ENCODE results near the gene DGKH. TPM values are rescaled to one million over a fixed set of nuclear protein-coding genes. Genes with fewer than 3 reads are reported as not detected.

DGKH gene
- total RNA-seq, 1 donor from 2014 or later = 17.9 TPM

- Histone ChIP-seq H3K4me3 (ENCODE audit: low read depth, low read length) (no peak overlapping the region), H3K27me3 (ENCODE audit: control insufficient read depth, insufficient read depth, low read length) (no peaks in the 10 kb centered on the region), H3K36me3 (ENCODE audit: control insufficient read depth, insufficient read depth, low read length) (no peaks in the 10 kb centered on the region)
- no peak for TF ChIP-seq CTCF (IDR thresholded peaks at IDR 0.05; ENCODE audit: insufficient read depth, low read length, poor library complexity, severe bottlenecking)
- no peak for DNase-seq (ENCODE audit: low read depth)
Observed at GRCh38 chr13:42123600-42123999, 75.2 kb downstream of the DGKH start.

GRCh38 chr13:42125046-42125445 is 76.6 kb downstream of the DGKH start:
- H3K4me3 ChIP-seq (ENCODE audit: low read depth, low read length) = no peak overlapping the region
- peaks cover 2% of the 10 kb centered on the region for H3K36me3 ChIP-seq (ENCODE audit: control insufficient read depth, insufficient read depth, low read length)
- no peak for TF ChIP-seq CTCF (IDR thresholded peaks at IDR 0.05; ENCODE audit: insufficient read depth, low read length, poor library complexity, severe bottlenecking)
- H3K27me3 ChIP-seq (ENCODE audit: control insufficient read depth, insufficient read depth, low read length) = no peaks in the 10 kb centered on the region
- DNase-seq (ENCODE audit: low read depth) = no peak

DNA sequence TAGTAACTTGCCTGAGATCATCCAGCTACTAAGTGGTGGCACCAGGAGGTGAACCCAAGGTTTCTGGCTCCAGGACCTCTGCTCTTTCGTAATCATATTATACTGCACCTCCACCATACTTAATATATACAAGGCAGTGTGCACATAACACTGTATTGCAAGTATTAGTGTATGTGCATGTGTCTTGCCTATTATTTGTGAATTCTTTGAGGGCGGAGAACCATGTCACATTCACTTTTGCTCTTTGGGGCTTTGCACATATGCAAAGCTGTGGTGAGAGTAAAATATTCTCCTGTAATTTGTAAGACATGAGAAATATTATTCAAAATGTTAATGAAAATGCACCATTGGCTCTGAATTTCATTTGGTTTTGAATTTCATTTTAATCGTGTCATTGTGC is 78.6 kb downstream of the DGKH start:
- no peak for TF ChIP-seq CTCF (IDR thresholded peaks at IDR 0.05; ENCODE audit: insufficient read depth, low read length, poor library complexity, severe bottlenecking)
- DNase-seq (ENCODE audit: low read depth) = no peak
- peaks cover 2% of the 10 kb centered on the region for H3K36me3 ChIP-seq (ENCODE audit: control insufficient read depth, insufficient read depth, low read length)
- no peak overlapping the region for H3K4me3 ChIP-seq (ENCODE audit: low read depth, low read length)
- H3K27me3 ChIP-seq (ENCODE audit: control insufficient read depth, insufficient read depth, low read length) = no peaks in the 10 kb centered on the region

DNA sequence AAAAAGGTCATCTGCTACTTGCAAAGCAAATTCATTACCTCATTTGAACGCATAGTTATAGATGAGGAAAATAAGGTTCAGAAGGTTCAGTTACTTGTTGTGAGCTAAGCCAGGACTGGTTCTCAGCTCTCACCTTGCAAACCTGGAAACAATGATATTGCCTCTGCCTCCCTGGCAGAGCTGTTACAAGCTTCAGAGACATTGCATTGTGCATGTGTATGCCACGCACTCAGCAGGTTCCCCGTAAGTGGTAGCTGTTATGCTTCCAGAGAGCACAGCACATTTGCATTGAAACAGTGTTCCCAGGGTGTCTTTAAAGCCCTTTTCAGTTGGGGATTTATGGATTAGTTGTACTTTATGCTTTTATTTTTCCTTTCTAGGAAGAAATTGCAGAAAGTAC is 80.6 kb downstream of the DGKH start:
- Histone ChIP-seq H3K27me3 (ENCODE audit: control insufficient read depth, insufficient read depth, low read length) (no peaks in the 10 kb centered on the region), H3K4me3 (ENCODE audit: low read depth, low read length) (no peak overlapping the region), H3K36me3 (ENCODE audit: control insufficient read depth, insufficient read depth, low read length) (peaks cover 2% of the 10 kb centered on the region)
- DNase-seq (ENCODE audit: low read depth) = no peak
- no peak for TF ChIP-seq CTCF (IDR thresholded peaks at IDR 0.05; ENCODE audit: insufficient read depth, low read length, poor library complexity, severe bottlenecking)

DNA sequence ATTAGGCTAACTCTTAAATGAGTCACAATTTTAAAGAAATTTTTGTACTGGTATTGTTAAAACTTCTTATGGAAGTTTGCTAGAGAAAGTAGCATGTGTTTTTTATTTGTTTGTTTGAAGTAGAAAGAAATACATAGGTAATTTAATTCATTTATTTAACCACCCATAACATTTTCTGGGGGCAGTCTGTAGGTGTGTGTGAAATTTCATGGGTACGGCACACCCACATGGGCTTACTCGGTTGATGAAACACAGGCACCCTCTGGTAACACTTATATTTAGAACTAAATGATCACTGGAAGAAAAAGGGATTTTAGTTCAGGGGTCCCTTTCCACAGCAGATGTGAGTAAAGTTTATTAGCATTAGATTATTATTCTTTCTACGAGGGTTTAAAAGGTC is 88.1 kb downstream of the DGKH start:
- Histone ChIP-seq H3K27me3 (ENCODE audit: control insufficient read depth, insufficient read depth, low read length) (no peaks in the 10 kb centered on the region), H3K4me3 (ENCODE audit: low read depth, low read length) (no peak overlapping the region), H3K36me3 (ENCODE audit: control insufficient read depth, insufficient read depth, low read length) (peaks cover 1% of the 10 kb centered on the region)
- no peak for TF ChIP-seq CTCF (IDR thresholded peaks at IDR 0.05; ENCODE audit: insufficient read depth, low read length, poor library complexity, severe bottlenecking)
- no peak for DNase-seq (ENCODE audit: low read depth)

GRCh38 chr13:42137856-42138537 is 89.5 kb downstream of the DGKH start:
- Histone ChIP-seq H3K4me3 (ENCODE audit: low read depth, low read length) (no peak overlapping the region), H3K27me3 (ENCODE audit: control insufficient read depth, insufficient read depth, low read length) (no peaks in the 10 kb centered on the region), H3K36me3 (ENCODE audit: control insufficient read depth, insufficient read depth, low read length) (peaks cover 1% of the 10 kb centered on the region)
- no peak for TF ChIP-seq CTCF (IDR thresholded peaks at IDR 0.05; ENCODE audit: insufficient read depth, low read length, poor library complexity, severe bottlenecking)
- no peak for DNase-seq (ENCODE audit: low read depth)

Measured in kidney epithelial cell (primary cell).